ENCODE measurements around the gene TMEM63B.

DNA sequence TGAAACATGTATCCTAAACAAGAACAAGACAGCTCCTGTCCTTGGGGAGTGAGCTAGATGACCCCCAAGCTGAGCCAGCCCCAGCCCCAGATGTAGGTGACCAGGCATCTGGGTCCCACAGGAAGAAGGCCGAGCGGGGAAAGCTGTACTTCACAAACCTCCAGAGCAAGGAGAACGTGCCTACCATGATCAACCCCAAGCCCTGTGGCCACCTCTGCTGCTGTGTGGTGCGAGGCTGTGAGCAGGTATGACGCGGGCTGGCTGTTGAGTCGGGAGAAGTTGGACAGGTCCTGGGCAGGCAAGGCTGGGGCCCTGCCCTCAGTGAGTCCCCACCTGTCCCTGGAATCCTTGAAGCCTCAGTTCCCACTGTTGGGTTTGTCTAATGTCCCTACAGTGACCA, 19.9 kb downstream of the TMEM63B start:
- TF ChIP-seq, protein P1, sequence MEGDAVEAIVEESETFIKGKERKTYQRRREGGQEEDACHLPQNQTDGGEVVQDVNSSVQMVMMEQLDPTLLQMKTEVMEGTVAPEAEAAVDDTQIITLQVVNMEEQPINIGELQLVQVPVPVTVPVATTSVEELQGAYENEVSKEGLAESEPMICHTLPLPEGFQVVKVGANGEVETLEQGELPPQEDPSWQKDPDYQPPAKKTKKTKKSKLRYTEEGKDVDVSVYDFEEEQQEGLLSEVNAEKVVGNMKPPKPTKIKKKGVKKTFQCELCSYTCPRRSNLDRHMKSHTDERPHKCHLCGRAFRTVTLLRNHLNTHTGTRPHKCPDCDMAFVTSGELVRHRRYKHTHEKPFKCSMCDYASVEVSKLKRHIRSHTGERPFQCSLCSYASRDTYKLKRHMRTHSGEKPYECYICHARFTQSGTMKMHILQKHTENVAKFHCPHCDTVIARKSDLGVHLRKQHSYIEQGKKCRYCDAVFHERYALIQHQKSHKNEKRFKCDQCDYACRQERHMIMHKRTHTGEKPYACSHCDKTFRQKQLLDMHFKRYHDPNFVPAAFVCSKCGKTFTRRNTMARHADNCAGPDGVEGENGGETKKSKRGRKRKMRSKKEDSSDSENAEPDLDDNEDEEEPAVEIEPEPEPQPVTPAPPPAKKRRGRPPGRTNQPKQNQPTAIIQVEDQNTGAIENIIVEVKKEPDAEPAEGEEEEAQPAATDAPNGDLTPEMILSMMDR (conservative IDR thresholded peaks at IDR 0.05) = no peak
- no peak for TF ChIP-seq ZFX (IDR thresholded peaks at IDR 0.05)
